ENCODE measurements around the gene GRIK1.

The GRIK1 gene

GRCh38 chr21:29808153-29808552 lies 131.6 kb downstream of the GRIK1 start:
- no peaks in the 10 kb centered on the region for H3K9me2 ChIP-seq (ENCODE audit: low read depth, low read length)
- no peaks in the 10 kb centered on the region for H3F3A ChIP-seq (ENCODE audit: insufficient read depth, low read length)
- no peaks in the 10 kb centered on the region for H4K20me1 ChIP-seq (ENCODE audit: insufficient read depth, low read length)
- H3K36me3 ChIP-seq (ENCODE audit: insufficient read depth, low read length): no peaks in the 10 kb centered on the region
- H2AFZ ChIP-seq (ENCODE audit: low read length): no peak overlapping the region
- no peak overlapping the region for H3K9ac ChIP-seq (ENCODE audit: low read length)
- no peak overlapping the region for H3K4me2 ChIP-seq (ENCODE audit: low read length)
- TF ChIP-seq, protein P1, sequence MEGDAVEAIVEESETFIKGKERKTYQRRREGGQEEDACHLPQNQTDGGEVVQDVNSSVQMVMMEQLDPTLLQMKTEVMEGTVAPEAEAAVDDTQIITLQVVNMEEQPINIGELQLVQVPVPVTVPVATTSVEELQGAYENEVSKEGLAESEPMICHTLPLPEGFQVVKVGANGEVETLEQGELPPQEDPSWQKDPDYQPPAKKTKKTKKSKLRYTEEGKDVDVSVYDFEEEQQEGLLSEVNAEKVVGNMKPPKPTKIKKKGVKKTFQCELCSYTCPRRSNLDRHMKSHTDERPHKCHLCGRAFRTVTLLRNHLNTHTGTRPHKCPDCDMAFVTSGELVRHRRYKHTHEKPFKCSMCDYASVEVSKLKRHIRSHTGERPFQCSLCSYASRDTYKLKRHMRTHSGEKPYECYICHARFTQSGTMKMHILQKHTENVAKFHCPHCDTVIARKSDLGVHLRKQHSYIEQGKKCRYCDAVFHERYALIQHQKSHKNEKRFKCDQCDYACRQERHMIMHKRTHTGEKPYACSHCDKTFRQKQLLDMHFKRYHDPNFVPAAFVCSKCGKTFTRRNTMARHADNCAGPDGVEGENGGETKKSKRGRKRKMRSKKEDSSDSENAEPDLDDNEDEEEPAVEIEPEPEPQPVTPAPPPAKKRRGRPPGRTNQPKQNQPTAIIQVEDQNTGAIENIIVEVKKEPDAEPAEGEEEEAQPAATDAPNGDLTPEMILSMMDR (IDR thresholded peaks at IDR 0.05; ENCODE audit: low read length): no peak
- TF ChIP-seq EZH2 (IDR thresholded peaks at IDR 0.05; ENCODE audit: borderline replicate concordance, low read length): no peak
- H3K79me2 ChIP-seq (ENCODE audit: insufficient read depth, low read length): no peaks in the 10 kb centered on the region
- no peak overlapping the region for H3K4me3 ChIP-seq (ENCODE audit: low read depth, low read length, poor library complexity, severe bottlenecking)
- H3K4me1 ChIP-seq (ENCODE audit: insufficient read depth, low read length, severe bottlenecking): no peaks in the 10 kb centered on the region
- no peaks in the 10 kb centered on the region for H3K27me3 ChIP-seq (ENCODE audit: insufficient read depth, low read length)
- H3K9me3 ChIP-seq (ENCODE audit: low read length): no peaks in the 10 kb centered on the region
- H3K27ac ChIP-seq (ENCODE audit: low read depth, low read length, poor library complexity, severe bottlenecking): no peak overlapping the region

GRCh38 chr21:29805105-29805504 lies 134.7 kb downstream of the GRIK1 start:
- Histone ChIP-seq H2AFZ (ENCODE audit: low read length) (no peak overlapping the region), H3K27ac (ENCODE audit: low read depth, low read length, poor library complexity, severe bottlenecking) (no peak overlapping the region), H3K9me3 (ENCODE audit: low read length) (no peaks in the 10 kb centered on the region), H3K4me2 (ENCODE audit: low read length) (no peak overlapping the region), H3K4me3 (ENCODE audit: low read depth, low read length, poor library complexity, severe bottlenecking) (no peak overlapping the region), H3K9me2 (ENCODE audit: low read depth, low read length) (no peaks in the 10 kb centered on the region), H3K9ac (ENCODE audit: low read length) (no peak overlapping the region), H3K79me2 (ENCODE audit: insufficient read depth, low read length) (no peaks in the 10 kb centered on the region), H3F3A (ENCODE audit: insufficient read depth, low read length) (no peaks in the 10 kb centered on the region), H3K27me3 (ENCODE audit: insufficient read depth, low read length) (no peaks in the 10 kb centered on the region), H4K20me1 (ENCODE audit: insufficient read depth, low read length) (no peaks in the 10 kb centered on the region), H3K36me3 (ENCODE audit: insufficient read depth, low read length) (no peaks in the 10 kb centered on the region), H3K4me1 (ENCODE audit: insufficient read depth, low read length, severe bottlenecking) (no peaks in the 10 kb centered on the region)
- TF ChIP-seq EZH2 (IDR thresholded peaks at IDR 0.05; ENCODE audit: borderline replicate concordance, low read length): no peak

DNA sequence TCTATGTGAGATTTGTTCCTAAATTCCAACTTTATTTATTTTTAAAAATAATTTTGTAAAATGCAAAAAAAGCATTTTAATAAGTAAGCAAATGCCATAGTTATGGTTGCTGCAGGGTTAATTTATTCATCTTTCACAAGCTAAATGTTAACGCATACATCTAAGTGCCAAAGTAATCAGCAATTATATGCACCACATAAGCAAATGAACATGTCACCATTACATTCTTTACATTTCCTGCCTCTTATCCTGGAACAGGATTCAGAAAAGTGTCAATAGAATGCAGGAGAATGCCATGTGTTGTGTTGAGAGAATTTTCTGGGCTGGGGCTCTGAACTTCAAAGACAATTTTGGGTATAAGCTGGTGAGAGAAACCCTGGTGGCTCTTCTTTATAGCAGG lies 136.6 kb downstream of the GRIK1 start:
- Histone ChIP-seq H2AFZ (ENCODE audit: low read length) (no peak overlapping the region), H3K27ac (ENCODE audit: low read depth, low read length, poor library complexity, severe bottlenecking) (no peak overlapping the region), H3K79me2 (ENCODE audit: insufficient read depth, low read length) (no peaks in the 10 kb centered on the region), H3F3A (ENCODE audit: insufficient read depth, low read length) (no peaks in the 10 kb centered on the region), H3K4me3 (ENCODE audit: low read depth, low read length, poor library complexity, severe bottlenecking) (no peak overlapping the region), H3K36me3 (ENCODE audit: insufficient read depth, low read length) (no peaks in the 10 kb centered on the region), H3K9me3 (ENCODE audit: low read length) (no peaks in the 10 kb centered on the region), H4K20me1 (ENCODE audit: insufficient read depth, low read length) (no peaks in the 10 kb centered on the region), H3K4me2 (ENCODE audit: low read length) (no peak overlapping the region), H3K4me1 (ENCODE audit: insufficient read depth, low read length, severe bottlenecking) (no peaks in the 10 kb centered on the region), H3K27me3 (ENCODE audit: insufficient read depth, low read length) (no peaks in the 10 kb centered on the region), H3K9ac (ENCODE audit: low read length) (no peak overlapping the region), H3K9me2 (ENCODE audit: low read depth, low read length) (no peaks in the 10 kb centered on the region)
- no peak for TF ChIP-seq EZH2 (IDR thresholded peaks at IDR 0.05; ENCODE audit: borderline replicate concordance, low read length)
- TF ChIP-seq, protein P1 (IDR thresholded peaks at IDR 0.05; ENCODE audit: low read length): no peak

- Histone ChIP-seq H3K4me1 (ENCODE audit: insufficient read depth, low read length, severe bottlenecking) (no peaks in the 10 kb centered on the region), H3K27ac (ENCODE audit: low read depth, low read length, poor library complexity, severe bottlenecking) (no peak overlapping the region), H3K36me3 (ENCODE audit: insufficient read depth, low read length) (no peaks in the 10 kb centered on the region), H3K9me3 (ENCODE audit: low read length) (no peaks in the 10 kb centered on the region), H3K9ac (ENCODE audit: low read length) (no peak overlapping the region), H3K27me3 (ENCODE audit: insufficient read depth, low read length) (no peaks in the 10 kb centered on the region), H3K79me2 (ENCODE audit: insufficient read depth, low read length) (no peaks in the 10 kb centered on the region), H3K4me2 (ENCODE audit: low read length) (no peak overlapping the region), H3K9me2 (ENCODE audit: low read depth, low read length) (no peaks in the 10 kb centered on the region), H2AFZ (ENCODE audit: low read length) (no peak overlapping the region), H4K20me1 (ENCODE audit: insufficient read depth, low read length) (no peaks in the 10 kb centered on the region), H3K4me3 (ENCODE audit: low read depth, low read length, poor library complexity, severe bottlenecking) (no peak overlapping the region), H3F3A (ENCODE audit: insufficient read depth, low read length) (no peaks in the 10 kb centered on the region)
- TF ChIP-seq, protein P1 (IDR thresholded peaks at IDR 0.05; ENCODE audit: low read length): no peak
- no peak for TF ChIP-seq EZH2 (IDR thresholded peaks at IDR 0.05; ENCODE audit: borderline replicate concordance, low read length)
These were observed 138.7 kb downstream of the GRIK1 start for GRCh38 chr21:29801122-29801521.
